GM18517 (cell line): Measurements from ENCODE around the gene THSD4.

ENCODE experiments used
- ATAC-seq: cut with Tn5 transposase; IDR thresholded peaks from one replicate; pipeline ENCODE4 v1.9.1; 2021; ENCODE audit warnings: mild to moderate bottlenecking, moderate library complexity; ENCODE audit not compliant: unreplicated experiment

The THSD4 gene

GRCh38 chr15:71338827-71339542 is 223.7 kb downstream of the THSD4 start:
- no peak for ATAC-seq

GRCh38 chr15:71341811-71342550 is 226.7 kb downstream of the THSD4 start:
- ATAC-seq: no peak

GRCh38 chr15:71342658-71343057 is 227.4 kb downstream of the THSD4 start:
- no peak for ATAC-seq

GRCh38 chr15:71344316-71344715 is 229.0 kb downstream of the THSD4 start:
- ATAC-seq: no peak

GRCh38 chr15:71345186-71345585 is 229.9 kb downstream of the THSD4 start:
- no peak for ATAC-seq

- no peak for ATAC-seq
Measured at GRCh38 chr15:71346464-71346863, 231.2 kb downstream of the THSD4 start.

- ATAC-seq: no peak
Measured at GRCh38 chr15:71348597-71348996, 233.3 kb downstream of the THSD4 start.

GRCh38 chr15:71349336-71349735 is 234.1 kb downstream of the THSD4 start:
- no peak for ATAC-seq

GRCh38 chr15:71349736-71350526 is 234.7 kb downstream of the THSD4 start:
- ATAC-seq: no peak

GRCh38 chr15:71350622-71351378 is 235.5 kb downstream of the THSD4 start:
- ATAC-seq: no peak

GRCh38 chr15:71352125-71352524 is 236.9 kb downstream of the THSD4 start:
- no peak for ATAC-seq

GRCh38 chr15:71352765-71353164 is 237.5 kb downstream of the THSD4 start:
- no peak for ATAC-seq

GRCh38 chr15:71353171-71353570 is 237.9 kb downstream of the THSD4 start:
- ATAC-seq: no peak

- ATAC-seq: no peak
Measured at GRCh38 chr15:71355268-71355667, 240.0 kb downstream of the THSD4 start.

GRCh38 chr15:71357321-71357732 is 242.1 kb downstream of the THSD4 start:
- no peak for ATAC-seq

- no peak for ATAC-seq
Measured at GRCh38 chr15:71357967-71358366, 242.7 kb downstream of the THSD4 start.

- ATAC-seq: no peak
Measured at GRCh38 chr15:71359246-71359645, 244.0 kb downstream of the THSD4 start.

- ATAC-seq: no peak
Measured at GRCh38 chr15:71362556-71362955, 247.3 kb downstream of the THSD4 start.

- no peak for ATAC-seq
Measured at GRCh38 chr15:71362987-71363968, 248.0 kb downstream of the THSD4 start.

GRCh38 chr15:71364117-71364584 is 248.9 kb downstream of the THSD4 start:
- no peak for ATAC-seq
